Lower lobe of right lung (tissue), 2 donors: ENCODE data around the gene KIF1C. TPM values are rescaled to one million over a fixed set of nuclear protein-coding genes. Genes with fewer than 3 reads are reported as not detected.

Experiments used
- ATAC-seq, 2 donors: fragments of 200-7000 bp; cut with Tn5 transposase; one replicate each; pipeline ENCODE4 v1.9.1; 2020 to 2022; ENCODE audit warnings: mild to moderate bottlenecking in 2 of 2, moderate library complexity in 2 of 2
- DNase-seq: peaks from one replicate; pipeline ENCODE4 v3.0.0-alpha.2; 2020
- H3K27ac ChIP-seq: fragments of 200-600 bp; one replicate; pipeline ENCODE4 v1.8.0; 2022
- H3K27me3 ChIP-seq: fragments of 200-600 bp; one replicate; pipeline ENCODE4 v1.8.0; 2022; ENCODE audit warnings: low read depth
- H3K36me3 ChIP-seq: fragments of 200-600 bp; one replicate; pipeline ENCODE4 v1.8.0; 2022; ENCODE audit warnings: mild to moderate bottlenecking
- H3K4me1 ChIP-seq: fragments of 200-600 bp; one replicate; pipeline ENCODE4 v1.8.0; 2022
- H3K4me3 ChIP-seq: fragments of 200-600 bp; one replicate; pipeline ENCODE4 v1.8.0; 2022; ENCODE audit warnings: mild to moderate bottlenecking
- H3K9me3 ChIP-seq: fragments of 200-600 bp; one replicate; pipeline ENCODE4 v1.8.0; 2022
- intact Hi-C: fragments of 100-400 bp; cut with DNase I; formaldehyde crosslinking; loops from one replicate; pipeline ENCODE4 v1.11.0; 2022
- total RNA-seq: library from RNA; stranded (reverse); fragmentation: NEBNext Ultra II Directional; extraction: Animal tissue kit (Norgen Biotek cat#: 25700); gene quantifications from one replicate; pipeline ENCODE4 v1.2.1, GENCODE V29; 2021
- TF ChIP-seq, protein P1 (sequence below): fragments of 200-600 bp; IDR thresholded peaks from one replicate; pipeline ENCODE4 v1.8.0; 2022; ENCODE audit warnings: antibody characterized with exemption, mild to moderate bottlenecking
- donor health status: DM: no; HTN: yes; CAD: no; lungs with severe emphysema.

Gene KIF1C
- total RNA-seq, 1 donor from 2014 or later: 182 TPM

DNA sequence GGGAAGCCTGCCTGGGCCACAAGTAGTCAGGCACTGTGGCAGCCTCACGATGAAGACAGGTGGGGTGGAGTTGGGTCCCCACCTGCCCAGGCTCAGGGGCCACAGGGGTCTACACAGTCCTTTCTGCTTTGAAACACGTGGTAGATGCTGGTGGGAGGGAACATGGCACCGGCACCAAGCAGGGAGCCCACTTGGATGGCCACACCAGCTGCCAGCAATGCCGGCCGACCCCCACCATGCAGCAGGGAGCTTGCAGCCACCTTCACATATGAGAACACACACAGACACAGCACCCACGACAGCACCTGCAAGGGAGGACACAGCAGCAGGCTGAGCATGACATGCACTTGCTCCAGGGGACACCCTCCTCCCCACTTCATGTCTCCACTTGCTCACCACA lies 35.1 kb downstream of the KIF1C start:
- TF ChIP-seq, protein P1, sequence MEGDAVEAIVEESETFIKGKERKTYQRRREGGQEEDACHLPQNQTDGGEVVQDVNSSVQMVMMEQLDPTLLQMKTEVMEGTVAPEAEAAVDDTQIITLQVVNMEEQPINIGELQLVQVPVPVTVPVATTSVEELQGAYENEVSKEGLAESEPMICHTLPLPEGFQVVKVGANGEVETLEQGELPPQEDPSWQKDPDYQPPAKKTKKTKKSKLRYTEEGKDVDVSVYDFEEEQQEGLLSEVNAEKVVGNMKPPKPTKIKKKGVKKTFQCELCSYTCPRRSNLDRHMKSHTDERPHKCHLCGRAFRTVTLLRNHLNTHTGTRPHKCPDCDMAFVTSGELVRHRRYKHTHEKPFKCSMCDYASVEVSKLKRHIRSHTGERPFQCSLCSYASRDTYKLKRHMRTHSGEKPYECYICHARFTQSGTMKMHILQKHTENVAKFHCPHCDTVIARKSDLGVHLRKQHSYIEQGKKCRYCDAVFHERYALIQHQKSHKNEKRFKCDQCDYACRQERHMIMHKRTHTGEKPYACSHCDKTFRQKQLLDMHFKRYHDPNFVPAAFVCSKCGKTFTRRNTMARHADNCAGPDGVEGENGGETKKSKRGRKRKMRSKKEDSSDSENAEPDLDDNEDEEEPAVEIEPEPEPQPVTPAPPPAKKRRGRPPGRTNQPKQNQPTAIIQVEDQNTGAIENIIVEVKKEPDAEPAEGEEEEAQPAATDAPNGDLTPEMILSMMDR: no peak
- DNase-seq (no peak), ATAC-seq (no peak)
- H3K4me1 ChIP-seq: peaks cover 12% of the 10 kb centered on the region
- intact Hi-C loops: no loop called here
- no peak overlapping the region for H3K27ac ChIP-seq
- H3K9me3 ChIP-seq: no peaks in the 10 kb centered on the region
- no peak overlapping the region for H3K4me3 ChIP-seq
- no peaks in the 10 kb centered on the region for H3K36me3 ChIP-seq
- H3K27me3 ChIP-seq: peaks cover 15% of the 10 kb centered on the region

DNA sequence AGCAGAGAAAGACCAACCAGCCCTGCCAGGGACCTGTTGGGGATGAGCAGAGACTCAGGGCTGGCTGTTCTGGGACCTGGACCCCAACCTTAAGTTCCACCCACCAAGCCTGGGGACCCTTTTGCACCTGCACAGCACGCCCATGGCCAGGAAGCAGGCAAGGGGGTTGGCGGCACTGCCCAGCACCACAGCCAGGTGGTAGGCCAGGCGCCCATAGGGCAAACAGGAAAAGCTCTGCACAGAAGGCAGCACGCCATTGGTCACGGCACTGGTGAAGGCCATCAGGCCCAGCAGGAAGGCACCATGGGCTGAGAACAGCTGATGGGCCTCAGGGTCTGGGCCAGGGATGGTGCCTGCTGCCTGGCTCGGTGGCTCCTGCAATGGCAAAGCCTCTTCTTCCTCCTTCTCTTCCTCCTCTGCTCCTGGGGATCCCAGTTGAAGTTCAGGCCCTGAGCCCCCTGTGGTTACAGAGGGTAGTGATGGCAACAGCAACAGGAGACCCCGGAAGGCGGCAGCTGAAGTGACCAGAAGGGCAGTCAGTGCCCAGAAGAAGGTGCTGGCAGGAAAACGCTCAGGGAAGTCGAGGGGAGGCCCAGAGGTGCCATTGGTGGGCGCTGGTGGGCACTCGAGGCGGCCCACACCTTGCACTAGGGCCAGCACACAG lies 35.7 kb downstream of the KIF1C start:
- peaks cover 12% of the 10 kb centered on the region for H3K4me1 ChIP-seq
- H3K9me3 ChIP-seq: no peaks in the 10 kb centered on the region
- no peak for ATAC-seq
- peaks cover 15% of the 10 kb centered on the region for H3K27me3 ChIP-seq
- no peaks in the 10 kb centered on the region for H3K36me3 ChIP-seq
- H3K27ac ChIP-seq: no peak overlapping the region
- TF ChIP-seq, protein P1: no peak
- no peak overlapping the region for H3K4me3 ChIP-seq
- DNase-seq: no peak
- intact Hi-C loops: no loop called here

DNA sequence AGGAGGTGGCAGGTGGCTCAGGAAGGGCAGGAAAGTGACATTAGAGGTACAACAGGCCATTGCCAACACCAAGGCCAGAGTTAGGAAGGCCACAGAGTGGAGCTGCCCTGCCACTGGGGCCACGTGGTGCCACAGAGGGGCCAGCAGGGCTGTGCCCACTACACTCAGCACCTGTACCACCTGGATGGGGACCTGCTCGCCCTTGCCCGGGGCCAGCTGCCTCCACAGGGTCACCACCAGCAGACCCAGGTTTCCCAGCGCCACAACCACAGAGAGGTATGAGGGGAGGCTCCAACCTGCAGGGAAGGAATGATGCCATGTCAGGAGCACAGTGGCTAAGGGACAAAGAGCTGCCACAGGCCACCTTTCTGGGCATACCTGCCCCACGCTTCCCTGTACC lies 36.3 kb downstream of the KIF1C start:
- H3K27ac ChIP-seq: no peak overlapping the region
- H3K36me3 ChIP-seq: no peaks in the 10 kb centered on the region
- TF ChIP-seq, protein P1: no peak
- intact Hi-C loops: no loop called here
- H3K27me3 ChIP-seq: peaks cover 15% of the 10 kb centered on the region
- DNase-seq (no peak), ATAC-seq (no peak)
- peaks cover 12% of the 10 kb centered on the region for H3K4me1 ChIP-seq
- no peak overlapping the region for H3K4me3 ChIP-seq
- H3K9me3 ChIP-seq: no peaks in the 10 kb centered on the region

DNA sequence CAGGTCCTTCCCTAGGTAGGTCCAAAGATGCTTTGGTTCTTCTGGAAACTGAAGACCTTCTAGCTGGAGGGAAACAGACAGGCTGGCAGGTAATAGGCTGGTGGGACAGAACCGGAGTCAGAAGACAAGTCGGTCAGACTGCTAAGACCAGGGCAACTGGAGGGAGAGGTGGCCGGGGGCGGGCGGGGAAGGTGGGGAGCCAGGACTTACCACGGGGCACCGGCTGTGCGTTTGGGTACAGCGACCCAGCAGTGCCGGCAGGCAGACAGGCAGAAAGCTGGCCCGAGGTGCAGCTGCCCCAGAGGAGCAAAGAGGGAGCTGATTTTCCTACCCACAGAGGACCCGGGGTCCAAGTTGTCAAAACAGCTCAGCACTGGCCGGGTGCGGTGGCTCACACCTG lies 36.9 kb downstream of the KIF1C start:
- DNase-seq (no peak), ATAC-seq (no peak)
- no peaks in the 10 kb centered on the region for H3K9me3 ChIP-seq
- TF ChIP-seq, protein P1: no peak
- peaks cover 12% of the 10 kb centered on the region for H3K4me1 ChIP-seq
- no peaks in the 10 kb centered on the region for H3K36me3 ChIP-seq
- intact Hi-C loops: no loop called here
- H3K4me3 ChIP-seq: no peak overlapping the region
- peaks cover 15% of the 10 kb centered on the region for H3K27me3 ChIP-seq
- H3K27ac ChIP-seq: no peak overlapping the region

DNA sequence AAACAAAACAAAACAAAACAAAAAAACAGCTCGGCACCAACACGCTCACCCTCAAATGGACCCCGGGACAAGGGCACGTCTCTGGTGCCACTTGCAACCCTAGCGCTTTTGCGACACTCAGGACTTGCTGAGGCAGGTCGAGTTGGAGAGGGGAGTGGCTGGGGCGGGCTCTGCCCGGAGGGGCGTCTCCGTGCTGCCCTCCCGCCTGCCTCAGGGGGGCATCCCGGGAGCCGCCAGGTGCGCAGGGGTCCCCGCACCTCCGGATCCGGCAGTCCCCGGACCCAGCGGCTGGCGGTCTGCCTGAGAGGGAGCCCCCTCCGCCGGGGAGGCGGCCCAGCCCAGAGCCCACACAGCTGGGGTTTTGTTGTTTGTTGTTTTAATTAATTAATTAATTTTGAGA lies 37.6 kb downstream of the KIF1C start, which contains the start of gene SLC52A1:
Gene SLC52A1 (minus strand): TSS at position 112 of the 400 bp plus-strand sequence. CDS start 820 bp downstream, outside the sequence.
- DNase-seq: no peak
- Histone ChIP-seq H3K9me3 (no peaks in the 10 kb centered on the region), H3K27ac (no peak within 1 kb of the TSS), H3K4me3 (peak within 1 kb of the TSS; percentile 28), H3K36me3 (no peaks in the 10 kb centered on the region), H3K27me3 (peaks cover 15% of the 10 kb centered on the region), H3K4me1 (peaks cover 12% of the 10 kb centered on the region)
- TF ChIP-seq, protein P1: no peak
- intact Hi-C loops: no loop called here
- ATAC-seq: peak; percentile 27 to 34
